Prostate gland (tissue), 2 donors: ENCODE data around the gene SNX12. TPM values are rescaled to one million over a fixed set of nuclear protein-coding genes. Genes with fewer than 3 reads are reported as not detected.
"Not testable (repeated sequence)": the region's sequence is repeated elsewhere in the genome, so short reads cannot be mapped to it uniquely, and the experiment has no call there.

ENCODE experiments used
- DNase-seq: peaks from one replicate; pipeline ENCODE4 v3.0.0-alpha.2; 2019; ENCODE audit warnings: low spot score
- H3K27ac ChIP-seq, 2 donors: fragments of 200-600 bp; sonication (generic); 2 replicates each; pipeline ENCODE4 v1.5.1; 2017 to 2019
- H3K27me3 ChIP-seq: fragments of 200-600 bp; sonication (generic); replicated peaks from 2 replicates; pipeline ENCODE4 v1.5.1; 2019; ENCODE audit not compliant: insufficient read depth
- H3K36me3 ChIP-seq, 2 donors: fragments of 200-600 bp; sonication (generic); 1 replicate in 1 of 2; 2 replicates in 1 of 2; pipeline versions ENCODE4 v1.5.1 to v1.8.1; 2017 to 2019
- H3K4me1 ChIP-seq: fragments of 200-600 bp; sonication (generic); replicated peaks from 2 replicates; pipeline ENCODE4 v1.5.1; 2019
- H3K4me3 ChIP-seq, 2 donors: fragments of 200-600 bp; sonication (generic); 2 replicates each; pipeline ENCODE4 v1.5.1; 2017 to 2019
- H3K9me3 ChIP-seq: fragments of 200-600 bp; sonication (generic); 2 replicates; pipeline ENCODE4 v1.5.1; 2017
- POLR2A ChIP-seq: fragments of 450-650 bp; IDR thresholded peaks from one replicate; pipeline ENCODE4 v1.6.1; 2016; ENCODE audit warnings: antibody characterized with exemption, mild to moderate bottlenecking
- POLR2AphosphoS5 ChIP-seq: sonication (generic); formaldehyde crosslinking; IDR thresholded peaks from one replicate; pipeline ENCODE4 v1.6.1; 2017; ENCODE audit warnings: antibody characterized with exemption
- WGBS: methylation state at CpG from one replicate; pipeline ENCODE4 v1.1.5; 2018; 5-methylcytosine and 5-hydroxymethylcytosine counted together
- intact Hi-C: fragments of 100-400 bp; cut with DNase I; formaldehyde crosslinking; loops from one replicate; pipeline ENCODE4 v1.14.2; 2022
- total RNA-seq, 2 donors: library from RNA; depleted of rRNA; stranded (reverse); fragments of >200 nt; gene quantifications; one replicate each; pipeline ENCODE4 v1.1.0, GENCODE V29; 2016
- TF ChIP-seq, protein P1 (sequence below), 4 experiments: fragments of 200-600 bp in 2 of 4; fragments of 450-650 bp in 2 of 4; sonication (generic) in 2 of 4; IDR thresholded peaks; 1 replicate in 3 of 4; 2 replicates in 1 of 4; pipeline ENCODE4 v1.5.1; 2016 to 2019; ENCODE audit warnings: antibody characterized with exemption in 4 of 4, mild to moderate bottlenecking in 2 of 4, moderate library complexity in 2 of 4

The SNX12 gene
- total RNA-seq, 2 donors from 2014 or later: 54.5 to 65.5 TPM

DNA sequence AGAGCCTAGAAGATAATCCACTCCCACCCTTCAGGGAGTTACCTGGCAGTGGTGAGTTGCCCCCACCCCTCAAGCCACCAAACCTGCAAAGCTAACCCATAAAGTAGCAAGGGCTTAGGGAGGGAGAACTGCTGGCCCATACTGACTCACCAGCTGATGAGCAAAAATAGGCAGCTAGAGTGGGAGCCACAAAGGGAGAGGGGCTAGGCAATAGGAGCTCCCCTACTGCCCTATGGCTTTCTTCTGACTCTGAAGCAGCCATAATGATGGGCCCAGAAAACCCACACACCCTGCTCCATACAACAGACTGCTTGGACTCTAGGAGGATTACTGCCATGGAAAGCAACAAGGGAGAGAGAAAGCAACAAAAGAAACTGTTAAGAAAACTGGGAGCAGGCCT lies 8.0 kb downstream of the SNX12 start:
- intact Hi-C loops: no loop called here
- DNase-seq: no peak

DNA sequence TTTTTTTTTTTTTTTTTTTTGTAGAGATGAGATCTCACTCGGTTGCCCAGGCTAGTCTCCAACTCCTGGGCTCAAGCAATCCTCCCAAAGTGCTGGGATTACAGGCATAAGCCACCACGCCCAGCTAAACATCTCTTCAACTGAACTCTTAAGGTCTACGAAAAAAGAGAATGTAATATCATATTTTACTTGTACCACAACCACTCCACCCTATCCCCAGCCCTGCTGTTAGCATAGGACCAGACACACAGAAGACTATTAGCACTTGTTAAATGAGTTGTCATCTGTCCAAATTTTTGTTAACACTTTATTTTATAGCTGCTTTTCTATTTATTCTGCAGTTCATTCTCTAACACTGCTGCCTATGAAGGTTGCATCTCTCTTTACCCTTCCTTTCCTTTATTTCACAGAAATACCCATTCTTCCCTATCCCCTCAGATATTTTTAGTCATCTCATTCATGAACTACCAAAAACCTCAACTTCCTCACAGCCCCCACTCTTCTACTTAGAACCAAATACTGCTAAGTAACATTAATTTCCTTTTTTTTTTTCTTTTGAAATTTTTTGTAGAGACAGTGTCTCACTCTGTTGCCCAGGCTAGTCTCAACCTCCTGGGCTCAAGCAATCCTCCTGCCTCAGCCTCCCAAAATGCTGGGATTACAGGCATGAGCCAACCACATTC lies 10.1 kb downstream of the SNX12 start:
- whole genome bisulfite sequencing: 81% methylated on average over 3 of the region's 3 CpGs
- no peak for DNase-seq
- H3K36me3 ChIP-seq: no peaks in the 10 kb centered on the region

More for the DNA sequence above, 8.0 kb downstream of the SNX12 start:
- TF ChIP-seq POLR2AphosphoS5 (no peak), POLR2A (no peak)
- TF ChIP-seq, protein P1, sequence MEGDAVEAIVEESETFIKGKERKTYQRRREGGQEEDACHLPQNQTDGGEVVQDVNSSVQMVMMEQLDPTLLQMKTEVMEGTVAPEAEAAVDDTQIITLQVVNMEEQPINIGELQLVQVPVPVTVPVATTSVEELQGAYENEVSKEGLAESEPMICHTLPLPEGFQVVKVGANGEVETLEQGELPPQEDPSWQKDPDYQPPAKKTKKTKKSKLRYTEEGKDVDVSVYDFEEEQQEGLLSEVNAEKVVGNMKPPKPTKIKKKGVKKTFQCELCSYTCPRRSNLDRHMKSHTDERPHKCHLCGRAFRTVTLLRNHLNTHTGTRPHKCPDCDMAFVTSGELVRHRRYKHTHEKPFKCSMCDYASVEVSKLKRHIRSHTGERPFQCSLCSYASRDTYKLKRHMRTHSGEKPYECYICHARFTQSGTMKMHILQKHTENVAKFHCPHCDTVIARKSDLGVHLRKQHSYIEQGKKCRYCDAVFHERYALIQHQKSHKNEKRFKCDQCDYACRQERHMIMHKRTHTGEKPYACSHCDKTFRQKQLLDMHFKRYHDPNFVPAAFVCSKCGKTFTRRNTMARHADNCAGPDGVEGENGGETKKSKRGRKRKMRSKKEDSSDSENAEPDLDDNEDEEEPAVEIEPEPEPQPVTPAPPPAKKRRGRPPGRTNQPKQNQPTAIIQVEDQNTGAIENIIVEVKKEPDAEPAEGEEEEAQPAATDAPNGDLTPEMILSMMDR (IDR thresholded peaks at IDR 0.05): no peak
- H3K27me3 ChIP-seq: no peaks in the 10 kb centered on the region
- no peaks in the 10 kb centered on the region for H3K36me3 ChIP-seq
- H3K9me3 ChIP-seq: no peaks in the 10 kb centered on the region
- H3K4me1 ChIP-seq: no peaks in the 10 kb centered on the region
- no peak overlapping the region for H3K4me3 ChIP-seq
- no peak overlapping the region for H3K27ac ChIP-seq

DNA sequence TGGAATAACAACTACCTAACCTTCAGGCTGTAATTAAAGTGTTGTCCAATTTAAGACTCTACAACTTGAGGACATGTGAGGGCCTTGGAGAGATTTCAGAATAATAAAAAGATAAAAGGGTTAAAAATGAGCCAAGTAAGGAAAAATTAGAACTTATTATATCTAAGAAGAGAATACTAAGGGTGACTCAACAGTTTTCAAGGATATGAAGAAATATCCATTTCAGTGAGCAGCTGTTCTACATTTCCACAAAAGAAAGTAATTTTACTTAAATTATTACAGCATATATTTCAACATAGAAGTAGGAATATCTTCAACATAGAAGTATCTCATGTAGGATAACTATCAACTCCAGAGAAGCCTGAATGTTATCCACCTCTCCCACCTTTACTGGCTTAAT lies 11.3 kb downstream of the SNX12 start:
- Histone ChIP-seq H3K27me3 (no peaks in the 10 kb centered on the region), H3K4me1 (no peaks in the 10 kb centered on the region), H3K4me3 (no peak overlapping the region), H3K9me3 (no peaks in the 10 kb centered on the region), H3K36me3 (no peaks in the 10 kb centered on the region), H3K27ac (no peak overlapping the region)
- intact Hi-C loops: no loop called here
- no peak for TF ChIP-seq POLR2AphosphoS5
- TF ChIP-seq, protein P1 (IDR thresholded peaks at IDR 0.05): no peak
- TF ChIP-seq POLR2A: no peak
- no peak for DNase-seq

More for the DNA sequence above, 10.1 kb downstream of the SNX12 start:
- Histone ChIP-seq H3K4me3 (no peak overlapping the region), H3K27me3 (no peaks in the 10 kb centered on the region), H3K9me3 (no peaks in the 10 kb centered on the region), H3K27ac (no peak overlapping the region), H3K4me1 (no peaks in the 10 kb centered on the region)
- no peak for TF ChIP-seq POLR2A
- TF ChIP-seq, protein P1 (IDR thresholded peaks at IDR 0.05): no peak
- TF ChIP-seq POLR2AphosphoS5: no peak
- intact Hi-C loops: no loop called here

DNA sequence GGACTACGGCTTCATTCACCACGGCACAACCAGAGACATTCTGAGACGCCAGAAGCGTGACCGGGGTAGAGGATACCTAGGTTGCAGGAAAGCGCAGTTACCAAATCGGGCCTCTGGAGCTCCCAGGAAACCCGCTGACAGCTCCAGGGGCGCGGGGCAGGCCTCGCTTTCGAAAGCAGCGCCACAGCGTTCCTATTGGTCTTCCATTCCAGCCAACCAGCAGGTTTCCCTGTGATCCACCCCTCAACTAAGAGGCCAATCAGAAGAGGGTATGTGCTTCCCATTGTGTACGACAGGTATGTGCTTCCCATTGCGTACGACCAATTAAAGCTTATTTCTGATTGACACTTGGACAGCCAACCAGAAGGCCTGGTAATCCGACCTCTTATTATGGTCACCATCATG lies 14.9 kb downstream of the SNX12 start:
- H3K4me1 ChIP-seq: no peaks in the 10 kb centered on the region
- no peaks in the 10 kb centered on the region for H3K36me3 ChIP-seq
- no peak for DNase-seq
- TF ChIP-seq POLR2A (no peak), POLR2AphosphoS5 (no peak)
- TF ChIP-seq, protein P1 (IDR thresholded peaks at IDR 0.05): no peak
- 69% methylated on average over 18 of the region's 18 CpGs for WGBS
- no peak overlapping the region for H3K4me3 ChIP-seq
- no peak overlapping the region for H3K27ac ChIP-seq
- intact Hi-C loops: no loop called here
- H3K27me3 ChIP-seq: no peaks in the 10 kb centered on the region
- no peaks in the 10 kb centered on the region for H3K9me3 ChIP-seq

DNA sequence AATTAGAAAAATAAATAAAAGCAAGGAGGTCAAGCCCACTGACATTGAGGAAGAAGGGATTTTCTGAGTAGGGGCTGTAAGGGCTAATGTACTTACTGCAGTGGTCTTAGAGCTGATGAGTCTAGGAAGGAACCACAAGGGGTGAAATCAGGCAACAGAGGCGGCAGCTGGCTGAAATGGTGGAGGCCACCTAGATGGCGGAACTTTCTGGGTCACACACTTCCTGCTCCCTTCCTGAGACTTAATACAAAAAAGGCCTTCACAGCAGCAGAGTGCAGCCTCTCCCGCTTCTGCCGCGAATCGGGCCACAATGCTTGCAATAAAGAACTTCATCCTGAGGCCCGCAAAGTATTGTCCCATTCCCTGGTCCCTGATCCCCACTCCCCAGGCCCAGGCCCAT lies 15.4 kb downstream of the SNX12 start:
- Histone ChIP-seq H3K4me3 (no peak overlapping the region), H3K9me3 (no peaks in the 10 kb centered on the region), H3K4me1 (no peaks in the 10 kb centered on the region), H3K36me3 (no peaks in the 10 kb centered on the region), H3K27me3 (no peaks in the 10 kb centered on the region), H3K27ac (no peak overlapping the region)
- TF ChIP-seq, protein P1 (IDR thresholded peaks at IDR 0.05): no peak
- TF ChIP-seq POLR2AphosphoS5: no peak
- TF ChIP-seq POLR2A: no peak
- intact Hi-C loops: no loop called here
- WGBS: 72% methylated on average over 7 of the region's 7 CpGs
- no peak for DNase-seq

DNA sequence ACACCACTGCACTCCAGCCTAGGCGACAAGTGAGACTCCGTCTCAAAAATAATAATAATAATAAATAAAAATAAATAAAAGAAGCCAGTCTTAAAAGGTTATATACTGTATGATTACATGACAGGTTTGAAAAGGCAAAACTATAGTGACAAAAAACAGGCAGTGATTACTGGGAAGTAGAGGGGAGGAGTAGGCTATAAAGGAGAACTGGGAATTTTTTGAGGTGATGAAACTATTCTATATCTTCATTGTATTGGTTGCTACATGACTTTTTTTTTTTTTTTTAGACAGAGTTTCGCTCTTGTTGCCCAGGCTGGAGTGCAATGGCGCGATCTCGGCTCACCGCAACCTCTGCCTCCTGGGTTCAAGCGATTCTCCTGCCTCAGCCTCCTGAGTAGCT lies 20.2 kb downstream of the SNX12 start:
- H3K27ac ChIP-seq, H3K4me1 ChIP-seq, H3K9me3 ChIP-seq, DNase-seq, intact Hi-C loops, H3K27me3 ChIP-seq, H3K36me3 ChIP-seq, H3K4me3 ChIP-seq: not testable (repeated sequence)
- WGBS: 97% methylated on average over 7 of the region's 8 CpGs
